Sciatic nerve (tissue), 2 donors: ENCODE data around the gene GSTM5. TPM values are rescaled to one million over a fixed set of nuclear protein-coding genes. Genes with fewer than 3 reads are reported as not detected.
"Not testable (repeated sequence)": the region's sequence is repeated elsewhere in the genome, so short reads cannot be mapped to it uniquely, and the experiment has no call there.

Experiments
- ATAC-seq: fragments of 200-7000 bp; cut with Tn5 transposase; one replicate; pipeline ENCODE4 v1.9.1; 2020; ENCODE audit warnings: mild to moderate bottlenecking, moderate library complexity
- DNase-seq: peaks from one replicate; pipeline ENCODE4 v3.0.0-alpha.2; 2020; ENCODE audit warnings: low spot score
- intact Hi-C: fragments of 100-400 bp; cut with DNase I; formaldehyde crosslinking; loops from one replicate; pipeline ENCODE4 v1.14.2; 2022
- total RNA-seq: library from RNA; stranded (reverse); fragmentation: NEBNext Ultra II Directional; extraction: Animal tissue kit (Norgen Biotek cat#: 25700); gene quantifications from one replicate; pipeline ENCODE4 v1.2.1, GENCODE V29; 2021
- donor health status: DM: no; HTN: no; CAD: no.
- donor health status: DM: no; HTN: no; CAD: no.

Gene GSTM5
- total RNA-seq, 1 donor from 2014 or later, result 41.6 TPM

GRCh38 chr1:109722908-109723691 lies 11.0 kb downstream of the GSTM5 start:
- intact Hi-C loops, result no loop called here
- no peak for DNase-seq
- ATAC-seq, result no peak

DNA sequence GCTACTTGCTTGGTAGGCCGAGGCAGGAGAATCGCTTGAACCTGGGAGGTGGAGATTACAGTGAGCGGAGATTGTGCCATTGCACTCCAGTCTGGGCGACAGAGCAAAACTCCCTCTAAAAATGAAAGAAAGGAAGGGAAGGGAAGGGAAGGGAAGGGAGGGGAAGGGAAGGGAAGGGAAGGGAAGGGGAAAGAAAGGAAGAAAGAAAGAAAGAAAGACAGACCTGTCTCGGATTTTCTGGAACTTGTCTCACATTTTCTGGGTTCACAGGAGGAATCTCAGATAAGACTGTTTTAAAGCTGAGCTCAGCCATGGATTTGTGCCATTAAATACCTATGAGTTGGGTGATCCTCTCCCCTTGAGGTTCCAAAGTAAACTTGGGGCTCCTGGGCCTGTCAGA lies 12.9 kb downstream of the GSTM5 start:
- ATAC-seq, result no peak
- no peak for DNase-seq
- intact Hi-C loops, result loop anchor here (2.0 kb wide), 1 partner anchor 56 kb away; the partner anchor contains the start of gene GSTM2

DNA sequence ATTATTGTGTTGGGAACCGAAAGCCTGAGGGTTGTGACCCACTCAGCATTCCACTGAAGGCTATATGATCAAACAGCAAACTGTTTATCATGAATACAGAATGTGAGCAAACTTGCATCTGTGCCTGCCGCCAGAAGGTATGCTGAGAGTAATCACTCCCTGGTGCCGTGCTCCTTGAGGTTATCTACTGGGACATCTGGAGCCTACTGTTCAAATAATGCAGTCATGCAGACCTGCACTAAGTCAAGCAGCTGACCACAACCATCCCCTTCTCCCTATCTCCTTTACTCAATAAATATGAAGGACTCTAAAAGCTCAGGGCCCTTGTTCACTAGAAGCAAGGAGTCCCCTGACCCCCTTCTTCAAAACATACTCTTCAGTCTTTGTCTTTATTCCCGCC lies 13.5 kb downstream of the GSTM5 start:
- intact Hi-C loops, result loop anchor here (2.0 kb wide), 1 partner anchor 57 kb away; the partner anchor contains the start of gene GSTM2
- no peak for ATAC-seq

DNA sequence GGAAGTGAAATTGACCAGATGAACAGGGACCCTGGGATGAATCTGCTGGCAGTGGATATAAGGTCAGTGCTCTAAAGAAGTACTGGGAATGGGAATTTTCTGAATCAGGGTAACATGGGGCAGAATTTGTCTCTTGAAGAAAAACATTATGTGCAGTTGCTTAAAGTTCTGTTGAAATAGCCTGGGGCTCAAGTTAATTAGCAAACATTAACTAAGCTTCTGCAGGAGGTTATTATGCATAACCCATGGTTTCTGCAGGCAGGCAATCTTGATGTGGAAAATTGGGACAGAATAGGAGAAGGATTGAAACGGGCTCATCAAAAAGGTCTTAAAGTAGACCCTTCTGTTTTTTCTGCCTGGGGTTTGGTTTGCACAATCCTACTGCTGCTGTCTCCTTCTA lies 14.0 kb downstream of the GSTM5 start:
- ATAC-seq (no peak), DNase-seq (no peak)
- intact Hi-C loops, result no loop called here

More for the DNA sequence above, 13.5 kb downstream of the GSTM5 start:
- no peak for DNase-seq

- DNase-seq (no peak), ATAC-seq (no peak)
- intact Hi-C loops, result no loop called here
Measured at GRCh38 chr1:109726728-109727373, 14.8 kb downstream of the GSTM5 start.

DNA sequence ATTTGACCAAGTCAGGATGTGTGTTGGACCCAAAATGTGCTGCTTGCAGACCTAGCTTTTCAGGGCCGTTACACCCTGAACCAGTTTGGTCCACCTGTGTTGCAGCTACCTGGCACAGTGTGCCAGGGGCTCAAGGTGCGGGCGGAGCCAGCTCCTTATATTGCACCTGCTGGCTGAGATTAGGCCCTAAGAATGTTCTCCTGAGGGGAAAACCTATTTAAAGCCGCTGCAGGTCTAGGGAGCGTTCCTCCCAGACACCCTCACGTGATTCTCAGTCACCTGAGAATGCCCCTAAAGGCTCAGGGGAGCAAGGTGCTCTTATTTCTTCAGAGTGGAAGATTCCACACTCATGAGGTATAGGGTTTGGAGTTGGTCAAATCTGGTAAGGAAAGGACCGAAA lies 16.8 kb downstream of the GSTM5 start:
- no peak for DNase-seq
- intact Hi-C loops, result no loop called here
- ATAC-seq, result no peak

DNA sequence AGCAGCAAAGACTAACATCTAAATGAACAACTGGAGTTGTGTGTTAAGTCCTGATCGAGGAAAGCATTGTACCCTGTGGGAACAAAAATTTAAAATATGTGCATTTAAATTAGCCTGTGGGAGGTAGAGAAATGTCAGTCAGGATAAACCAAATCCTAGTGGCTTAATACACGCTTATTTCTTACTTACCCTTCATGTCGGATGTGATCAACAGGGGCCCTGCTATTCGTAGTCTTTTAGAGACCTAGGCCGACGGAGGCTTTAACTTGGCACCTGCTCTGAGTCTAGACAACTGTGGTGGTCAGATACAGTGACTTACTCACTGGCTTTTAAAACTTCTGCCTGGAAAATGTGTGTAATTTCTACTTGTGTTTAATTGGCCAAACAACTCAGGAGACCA lies 18.6 kb downstream of the GSTM5 start:
- no peak for ATAC-seq
- intact Hi-C loops, result no loop called here
- no peak for DNase-seq

GRCh38 chr1:109732390-109732881 lies 20.4 kb downstream of the GSTM5 start:
- intact Hi-C loops, result no loop called here
- no peak for ATAC-seq
- no peak for DNase-seq

- ATAC-seq (no peak), DNase-seq (no peak)
- intact Hi-C loops, result no loop called here
Measured at GRCh38 chr1:109733236-109733870, 21.3 kb downstream of the GSTM5 start.

DNA sequence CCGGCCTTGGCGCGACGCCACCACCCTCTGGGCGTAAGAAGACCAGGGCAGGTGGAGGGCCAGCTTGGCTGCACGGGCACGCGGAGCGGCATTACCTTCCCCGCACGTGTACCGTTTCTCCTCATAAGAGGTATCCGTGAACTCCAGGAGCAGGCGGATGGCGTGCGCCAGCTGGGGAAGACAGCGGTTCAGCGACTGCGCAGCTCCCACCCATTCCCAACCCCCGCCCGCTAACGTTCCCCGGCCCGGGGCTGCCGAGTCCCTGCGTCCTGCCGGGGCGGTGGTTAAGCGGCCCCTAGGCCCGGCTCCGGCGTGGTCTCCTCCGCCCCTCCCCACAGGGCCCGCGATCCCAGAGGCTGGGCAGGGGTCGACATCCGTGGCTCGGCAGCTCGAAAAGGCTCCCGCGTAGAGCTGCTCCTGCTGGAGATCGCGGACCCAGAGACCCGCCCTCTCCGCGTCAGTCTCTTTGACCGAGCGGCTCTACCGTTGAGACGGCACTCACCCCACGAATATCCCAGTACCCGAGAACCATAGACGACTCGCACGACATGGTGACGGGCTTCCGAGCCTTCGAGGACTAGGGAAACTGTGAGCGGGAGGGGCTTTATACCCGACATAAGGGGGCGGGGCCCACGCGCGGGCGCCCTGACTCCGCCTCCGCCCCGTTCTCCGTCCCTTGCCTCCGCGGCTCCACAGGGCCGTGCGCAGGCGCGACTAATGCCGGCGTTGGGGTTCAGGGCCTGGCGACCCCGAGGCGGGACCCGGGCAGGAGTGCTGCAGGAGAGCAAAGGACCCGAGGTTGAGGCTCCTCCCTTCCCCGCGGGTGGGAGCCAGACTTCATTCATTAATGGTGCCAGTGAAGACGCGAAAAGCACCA lies 27.9 kb downstream of the GSTM5 start:
- DNase-seq (peak; percentile 91), ATAC-seq (peak; percentile 98)
- intact Hi-C loops, result no loop called here

DNA sequence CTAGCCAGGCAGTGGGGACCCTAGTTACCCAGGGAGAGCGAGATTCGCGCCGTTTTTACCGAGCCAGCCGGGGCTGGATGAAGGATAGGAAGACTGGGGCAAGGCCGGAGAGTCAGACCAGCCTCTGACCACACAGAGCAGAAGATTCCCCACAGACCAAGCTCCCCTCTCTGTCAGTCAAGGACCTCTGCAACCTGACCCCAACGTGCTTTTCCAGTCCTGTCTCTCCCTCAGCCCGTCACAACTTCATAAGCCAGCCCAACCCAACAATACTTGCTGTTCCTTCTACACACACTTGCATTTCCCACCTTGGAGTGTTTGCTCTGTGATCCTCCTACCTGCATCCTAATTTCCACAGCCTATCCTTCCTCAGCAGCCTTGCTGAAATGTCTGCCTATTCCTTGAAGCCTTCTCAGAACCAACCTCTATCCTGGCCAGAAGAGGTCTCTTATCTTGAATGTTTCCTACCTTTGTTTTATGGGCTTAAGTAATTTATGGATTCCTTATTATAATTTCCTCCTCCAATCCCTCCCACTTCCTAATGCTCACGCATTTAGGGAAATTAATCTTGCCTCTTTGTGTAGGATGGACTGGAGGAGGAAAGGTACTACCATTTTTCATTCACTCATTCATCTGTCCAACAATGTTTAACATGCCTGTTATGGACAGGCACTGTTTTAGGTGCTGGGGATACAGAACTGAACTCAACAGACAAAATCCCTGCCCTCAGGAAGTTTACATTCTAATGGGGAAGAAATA lies 28.7 kb downstream of the GSTM5 start, which contains the start of gene GSTM3:
Gene GSTM3, minus strand, starts transcription at position 424 of the 759 bp plus-strand sequence. CDS start 751 bp downstream, outside the sequence.
- intact Hi-C loops, result no loop called here
- ATAC-seq (peak; percentile 40), DNase-seq (no peak)

GRCh38 chr1:109748311-109748710 lies 36.3 kb downstream of the GSTM5 start:
- intact Hi-C loops, ATAC-seq, DNase-seq: not testable (repeated sequence)

- no peak for ATAC-seq
- DNase-seq, result no peak
- intact Hi-C loops, result no loop called here
Measured at GRCh38 chr1:109749221-109749620, 37.2 kb downstream of the GSTM5 start.

DNA sequence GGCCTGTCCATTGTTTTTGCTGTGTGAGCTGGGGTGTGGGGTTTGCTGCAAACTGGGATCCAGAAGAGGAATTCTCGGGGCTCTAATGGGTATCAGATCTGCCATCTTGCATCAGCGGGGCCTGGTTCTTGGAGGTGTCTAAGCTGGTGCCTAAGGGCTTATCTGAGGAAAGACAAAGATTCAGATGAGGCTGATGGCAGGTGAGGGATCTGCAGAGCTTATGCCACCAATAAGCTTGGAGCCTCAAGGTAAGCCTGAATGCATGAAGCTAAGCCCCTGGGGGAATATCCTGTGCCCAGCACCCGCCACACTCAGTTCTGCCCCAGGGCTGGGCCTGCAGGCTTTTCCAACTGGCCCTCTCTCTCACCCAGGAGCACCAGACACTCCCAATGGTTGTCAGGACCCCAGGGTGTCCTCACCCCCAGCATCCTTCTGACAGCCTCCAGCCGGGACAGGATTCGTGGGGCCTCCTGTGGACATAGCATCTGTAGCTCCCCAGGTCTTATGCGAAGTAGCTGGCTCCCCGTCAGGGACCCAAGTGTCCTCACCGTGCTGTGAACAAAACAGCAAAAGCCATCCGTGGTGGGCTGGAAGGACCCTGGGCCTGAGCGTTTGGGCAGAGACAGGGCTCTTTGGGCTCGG lies 38.3 kb downstream of the GSTM5 start:
- intact Hi-C loops, result no loop called here
- ATAC-seq, result no peak
- DNase-seq, result no peak

- intact Hi-C loops, result no loop called here
- ATAC-seq, result no peak
- no peak for DNase-seq
Measured at GRCh38 chr1:109750920-109751319, 38.9 kb downstream of the GSTM5 start.

DNA sequence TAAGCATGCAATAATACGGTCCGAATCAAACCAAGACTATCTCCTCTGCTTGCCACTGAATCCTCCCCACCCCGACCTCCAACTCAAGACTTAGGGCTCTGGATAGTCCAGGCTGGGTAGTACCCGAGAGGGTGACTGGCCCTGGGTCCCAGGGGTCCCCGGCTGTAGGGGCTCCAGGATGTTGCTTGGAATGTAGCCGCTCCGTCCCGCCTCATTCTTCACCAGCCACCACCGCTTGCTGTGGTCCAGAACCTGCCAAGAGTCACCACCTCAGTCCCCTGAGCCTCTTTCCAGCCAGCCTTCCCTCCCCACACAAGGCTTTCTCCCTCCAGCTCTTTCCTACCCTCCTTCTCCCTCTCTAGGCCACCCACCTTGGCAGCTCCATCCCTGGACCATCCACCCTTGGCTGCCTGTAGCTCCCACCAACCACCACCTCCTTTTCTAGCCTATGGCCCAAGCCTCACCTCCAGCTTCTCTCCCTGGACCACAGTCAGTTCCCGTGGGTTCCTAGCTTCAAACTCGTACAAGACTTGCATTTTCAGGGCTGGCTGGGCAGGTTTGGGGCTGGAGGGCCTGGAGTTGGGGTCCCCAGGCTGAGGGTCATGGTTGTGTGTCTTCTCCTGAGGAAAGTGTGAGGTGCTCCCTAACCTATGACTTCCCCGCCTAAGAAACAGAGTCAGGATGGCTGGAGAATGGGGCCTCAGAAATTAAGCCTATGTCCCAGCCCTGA lies 39.6 kb downstream of the GSTM5 start:
- no peak for ATAC-seq
- no peak for DNase-seq
- intact Hi-C loops, result no loop called here

DNA sequence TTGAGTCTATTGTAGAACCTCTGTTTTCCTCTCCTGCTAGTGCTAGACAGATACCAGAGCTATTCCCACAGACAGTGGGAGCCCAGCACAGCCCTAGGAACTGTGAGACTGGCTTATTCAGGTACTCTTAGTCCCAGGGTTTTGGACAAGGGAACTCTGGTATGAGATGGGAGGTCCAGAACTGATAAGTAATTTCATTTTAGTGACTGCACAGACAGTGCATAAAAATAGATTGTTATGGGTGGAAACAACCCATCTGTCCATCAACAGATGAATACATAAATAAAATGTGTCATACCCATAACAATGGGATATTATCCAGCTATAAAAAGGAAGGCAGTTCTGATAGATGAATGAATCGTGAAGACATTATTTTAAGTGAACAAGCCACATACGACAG lies 42.7 kb downstream of the GSTM5 start:
- intact Hi-C loops, result no loop called here
- no peak for ATAC-seq
- DNase-seq, result no peak
